Uterus (tissue), 2 donors: Measurements from ENCODE around the gene SP140L.

Experiments used
- CTCF ChIP-seq, 4 experiments: fragments of 200-600 bp in 2 of 4; fragments of 450-650 bp in 2 of 4; sonication (generic) in 2 of 4; IDR thresholded peaks; one replicate each; pipeline ENCODE4 v1.5.1; 2016 to 2019; ENCODE audit warnings: antibody characterized with exemption in 4 of 4, mild to moderate bottlenecking in 2 of 4, moderate library complexity in 1 of 4
- POLR2A ChIP-seq, 2 donors: fragments of 450-650 bp; IDR thresholded peaks; one replicate each; pipeline ENCODE4 v1.6.1; 2016; ENCODE audit warnings: antibody characterized with exemption in 2 of 2, mild to moderate bottlenecking in 1 of 2, moderate library complexity in 1 of 2

GRCh38 chr2:230400041-230400440, 73.0 kb downstream of the SP140L start:
- TF ChIP-seq POLR2A (IDR thresholded peaks at IDR 0.05) = no peak
- TF ChIP-seq CTCF (IDR thresholded peaks at IDR 0.05) = no peak
